HCT116 (cell line): ENCODE measurements around the gene TRIM66. TPM values are rescaled to one million over a fixed set of nuclear protein-coding genes. Genes with fewer than 3 reads are reported as not detected.

Experiments
- ATAC-seq: fragments of 200-7000 bp; cut with Tn5 transposase; 2 replicates; pipeline ENCODE4 v1.9.1; 2020; ENCODE audit warnings: mild to moderate bottlenecking, moderate library complexity
- BruUV-seq: library from RNA; stranded (reverse); fragments of 400-500 nt; replicated peaks from 2 replicates; lab custom pipeline; 2021; lab: Mats Ljungman, UMichigan
- CTCF ChIA-PET: fragments of 300-600 bp; sonication (Branson Sonifier 250); formaldehyde crosslinking; loops from one replicate; lab custom pipeline; 2021; ENCODE audit warnings: antibody characterized with exemption; lab: Charles Lee
- POLR2A ChIA-PET: fragments of 300-600, 350-600 bp; sonication (Branson Sonifier 250); formaldehyde crosslinking; loops from one replicate; lab custom pipeline; 2021; ENCODE audit warnings: antibody characterized with exemption; lab: Charles Lee
- RAD21 ChIA-PET, 2 experiments: fragments of 300-600 bp; sonication (Branson Sonifier 250); formaldehyde crosslinking; loops; one replicate each; lab custom pipeline; 2023; ENCODE audit warnings: low total read pairs in 2 of 2; ENCODE audit not compliant: uncharacterized antibody in 2 of 2, unreplicated experiment in 2 of 2, low non-redundant PET in 1 of 2; lab: Charles Lee
- DNase-seq: peaks from one replicate; pipeline ENCODE4 v3.0.0-alpha.2; 2010; ENCODE audit warnings: low read depth, low spot score
- H2AFZ ChIP-seq: fragments of 200-600 bp; shearing (Covaris generic), sonication (generic); 2 replicates; pipeline ENCODE4 v1.6.1; 2017; ENCODE audit warnings: low read depth, mixed run types, mixed read lengths, antibody characterized with exemption, low read length; ENCODE audit not compliant: poor library complexity, severe bottlenecking
- H3K27ac ChIP-seq: 2 replicates; pipeline ENCODE4 v1.5.1; 2012; ENCODE audit warnings: low read depth, low read length
- H3K27me3 ChIP-seq: fragments of 200-600 bp; sonication (generic); 2 replicates; pipeline ENCODE4 v1.6.1; 2016; ENCODE audit warnings: mixed run types, low read length, mixed read lengths; ENCODE audit not compliant: insufficient read depth
- H3K36me3 ChIP-seq, 2 experiments: fragments of 200-500 bp in 1 of 2; fragments of 200-600 bp in 1 of 2; sonication (Bioruptor generic) in 1 of 2; sonication (generic) in 1 of 2; 2 replicates each; pipeline versions ENCODE4 v1.5.1 to v1.6.1; 2014 to 2016; ENCODE audit warnings: low read length in 2 of 2, inconsistent platforms in 1 of 2, mixed read lengths in 1 of 2, mixed run types in 1 of 2; ENCODE audit not compliant: insufficient read depth in 2 of 2, control insufficient read depth in 1 of 2
- H3K4me1 ChIP-seq, 2 experiments: fragments of 200-600 bp in 1 of 2; sonication (generic) in 1 of 2; 2 replicates each; pipeline versions ENCODE4 v1.5.1 to v1.6.1; 2012 to 2017; ENCODE audit warnings: low read length in 2 of 2, inconsistent platforms in 1 of 2, mild to moderate bottlenecking in 1 of 2, mixed read lengths in 1 of 2, mixed run types in 1 of 2, moderate library complexity in 1 of 2; ENCODE audit not compliant: insufficient read depth in 2 of 2, control insufficient read depth in 1 of 2
- H3K4me2 ChIP-seq: fragments of 200-600 bp; sonication (generic); 2 replicates; pipeline ENCODE4 v1.6.1; 2017; ENCODE audit warnings: mixed run types, low read length, mixed read lengths
- H3K4me3 ChIP-seq, 2 experiments: fragments of 200-600 bp in 1 of 2; sonication (generic) in 1 of 2; replicated peaks in 1 of 2; 2 replicates each; pipeline ENCODE4 v1.5.1; 2011 to 2016; ENCODE audit warnings: low read length in 2 of 2, control low read depth in 1 of 2, low read depth in 1 of 2, mild to moderate bottlenecking in 1 of 2, mixed read lengths in 1 of 2, mixed run types in 1 of 2
- H3K79me2 ChIP-seq: fragments of 200-600 bp; sonication (generic); 2 replicates; pipeline ENCODE4 v1.6.1; 2017; ENCODE audit warnings: mild to moderate bottlenecking, mixed run types, low read length, moderate library complexity, mixed read lengths; ENCODE audit not compliant: insufficient read depth
- H3K9ac ChIP-seq: fragments of 200-600 bp; sonication (generic); 2 replicates; pipeline ENCODE4 v1.6.1; 2016; ENCODE audit warnings: low read length, mixed read lengths
- H3K9me2 ChIP-seq: fragments of 200-600 bp; sonication (generic), shearing (Covaris generic); 2 replicates; pipeline ENCODE4 v1.6.1; 2017; ENCODE audit warnings: mixed run types, mild to moderate bottlenecking, moderate library complexity; ENCODE audit not compliant: insufficient read depth
- H3K9me3 ChIP-seq, 2 experiments: fragments of 200-500 bp in 1 of 2; fragments of 200-600 bp in 1 of 2; sonication (Bioruptor generic) in 1 of 2; sonication (generic) in 1 of 2; 2 replicates each; pipeline ENCODE4 v1.6.1; 2014 to 2017; ENCODE audit warnings: low read length in 2 of 2, mixed read lengths in 2 of 2, inconsistent platforms in 1 of 2, low read depth in 1 of 2, mild to moderate bottlenecking in 1 of 2, mixed run types in 1 of 2, moderate library complexity in 1 of 2; ENCODE audit not compliant: control insufficient read depth in 1 of 2, insufficient read depth in 1 of 2
- H4K20me1 ChIP-seq: fragments of 200-600 bp; sonication (generic), shearing (Covaris generic); 2 replicates; pipeline ENCODE4 v1.6.1; 2017; ENCODE audit warnings: mixed run types, mild to moderate bottlenecking, moderate library complexity; ENCODE audit not compliant: insufficient read depth
- CBX3 ChIP-seq: IDR thresholded peaks from 2 replicates; pipeline ENCODE4 v1.6.1; 2012; ENCODE audit warnings: low read depth
- CEBPB ChIP-seq: IDR thresholded peaks from 2 replicates; pipeline ENCODE4 v1.6.1; 2012; ENCODE audit warnings: low read depth
- JUND ChIP-seq: IDR thresholded peaks from 2 replicates; pipeline ENCODE4 v1.6.1; 2012
- POLR2A ChIP-seq: IDR thresholded peaks from 2 replicates; pipeline ENCODE4 v1.7.0; 2011; ENCODE audit warnings: borderline replicate concordance; ENCODE audit not compliant: insufficient read depth, insufficient read length; ENCODE audit errors: extremely low read depth
- POLR2AphosphoS5 ChIP-seq: IDR thresholded peaks from 2 replicates; pipeline ENCODE4 v1.6.1; 2011; ENCODE audit warnings: mild to moderate bottlenecking, low read depth, low read length, moderate library complexity
- RAD21 ChIP-seq: IDR thresholded peaks from 2 replicates; pipeline ENCODE4 v1.6.1; 2012; ENCODE audit warnings: low read depth, mild to moderate bottlenecking
- REST ChIP-seq: IDR thresholded peaks from 2 replicates; pipeline ENCODE4 v1.6.1; 2012; ENCODE audit warnings: low read depth
- SIN3A ChIP-seq: IDR thresholded peaks from 2 replicates; pipeline ENCODE4 v1.6.1; 2012; ENCODE audit warnings: low read depth
- SRF ChIP-seq: IDR thresholded peaks from 2 replicates; pipeline ENCODE4 v1.6.1; 2012; ENCODE audit warnings: low read depth
- ZBTB33 ChIP-seq: IDR thresholded peaks from 2 replicates; pipeline ENCODE4 v1.6.1; 2011; ENCODE audit warnings: mild to moderate bottlenecking, low read length, moderate library complexity; ENCODE audit not compliant: insufficient replicate concordance; ENCODE audit errors: extremely low read depth
- intact Hi-C: fragments of 100-400 bp; cut with micrococcal nuclease; formaldehyde crosslinking; loops from 2 replicates; pipeline ENCODE4 v1.10.0; 2022
- total RNA-seq: library from RNA; stranded (reverse); gene quantifications from one replicate; pipeline ENCODE4 v1.2.1, GENCODE V29; 2021; ENCODE audit not compliant: unreplicated experiment

TRIM66 gene
- total RNA-seq, 1 experiment from 2014 or later = 24.8 TPM

- TF ChIP-seq SIN3A (no peak), JUND (no peak), CEBPB (no peak), SRF (no peak), ZBTB33 (no peak), CBX3 (no peak), POLR2A (no peak), RAD21 (no peak), REST (no peak), POLR2AphosphoS5 (no peak)
Measured at GRCh38 chr11:8642196-8642841, 40.1 kb downstream of the TRIM66 start.

More at GRCh38 chr11:8642196-8642841, 40.1 kb downstream of the TRIM66 start:
- Histone ChIP-seq H3K79me2 (no peaks in the 10 kb centered on the region), H3K9ac (no peak overlapping the region), H3K4me3 (no peak overlapping the region), H3K36me3 (peaks cover 50 to 57% of the 10 kb centered on the region in 2 experiments; a peak in 3 of 4 replicates), H3K4me2 (no peak overlapping the region), H3K9me3 (no peaks in the 10 kb centered on the region), H3K4me1 (no peaks in the 10 kb centered on the region), H4K20me1 (no peaks in the 10 kb centered on the region), H3K27ac (no peak overlapping the region), H3K27me3 (no peaks in the 10 kb centered on the region), H3K9me2 (no peaks in the 10 kb centered on the region), H2AFZ (no peak overlapping the region)
- ChIA-PET CTCF (no interaction called here), POLR2A (no interaction called here), RAD21 (no interaction called here)
- BruUV-seq = no TSS peak
- intact Hi-C loops = no loop called here
- ATAC-seq = no peak
- DNase-seq = no peak
